Spleen (tissue), 7 donors: ENCODE data around the gene SLC22A1.

Source experiments
- POLR2A ChIP-seq, 3 donors: fragments of 450-650 bp; IDR thresholded peaks; one replicate each; pipeline ENCODE4 v1.5.1; 2017; ENCODE audit warnings: antibody characterized with exemption in 3 of 3, mild to moderate bottlenecking in 1 of 3
- TF ChIP-seq, protein P1 (sequence below), 11 experiments: fragments of 200-600 bp in 7 of 11; fragments of 450-650 bp in 4 of 11; sonication (generic) in 4 of 11; IDR thresholded peaks in 8 of 11; conservative IDR thresholded peaks in 3 of 11; 1 replicate in 7 of 11; 2 replicates in 4 of 11; pipeline versions ENCODE4 v1.4.0 to v1.8.0; 2016 to 2021; ENCODE audit warnings: antibody characterized with exemption in 11 of 11, inconsistent platforms in 4 of 11, mild to moderate bottlenecking in 1 of 11
- donor health status: DM: no; HTN: no; CAD: no; lungs with moderate emphysema.
- donor health status: DM: no; HTN: no; CAD: no.
- donor health status: DM: no; HTN: no; CAD: no.

DNA sequence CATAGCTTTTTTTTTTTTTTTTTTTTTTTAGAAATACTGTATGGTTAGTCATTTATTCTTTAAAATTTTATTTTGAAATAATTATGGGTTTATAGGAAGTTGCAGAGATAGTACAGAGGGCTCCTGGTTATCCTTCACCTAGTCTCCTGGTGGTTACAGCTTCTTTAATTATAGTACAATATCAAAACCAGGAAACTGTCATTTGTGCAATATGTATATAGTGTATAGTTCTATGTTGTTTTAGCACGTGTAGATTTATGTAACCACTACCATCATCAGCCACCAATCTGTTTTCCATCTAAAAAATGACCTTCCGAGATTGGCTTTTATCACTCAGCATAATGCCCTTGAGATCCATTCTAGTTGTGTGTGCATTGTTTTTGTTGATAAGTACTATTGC lies 82.3 kb downstream of the SLC22A1 start:
- TF ChIP-seq, protein P1, sequence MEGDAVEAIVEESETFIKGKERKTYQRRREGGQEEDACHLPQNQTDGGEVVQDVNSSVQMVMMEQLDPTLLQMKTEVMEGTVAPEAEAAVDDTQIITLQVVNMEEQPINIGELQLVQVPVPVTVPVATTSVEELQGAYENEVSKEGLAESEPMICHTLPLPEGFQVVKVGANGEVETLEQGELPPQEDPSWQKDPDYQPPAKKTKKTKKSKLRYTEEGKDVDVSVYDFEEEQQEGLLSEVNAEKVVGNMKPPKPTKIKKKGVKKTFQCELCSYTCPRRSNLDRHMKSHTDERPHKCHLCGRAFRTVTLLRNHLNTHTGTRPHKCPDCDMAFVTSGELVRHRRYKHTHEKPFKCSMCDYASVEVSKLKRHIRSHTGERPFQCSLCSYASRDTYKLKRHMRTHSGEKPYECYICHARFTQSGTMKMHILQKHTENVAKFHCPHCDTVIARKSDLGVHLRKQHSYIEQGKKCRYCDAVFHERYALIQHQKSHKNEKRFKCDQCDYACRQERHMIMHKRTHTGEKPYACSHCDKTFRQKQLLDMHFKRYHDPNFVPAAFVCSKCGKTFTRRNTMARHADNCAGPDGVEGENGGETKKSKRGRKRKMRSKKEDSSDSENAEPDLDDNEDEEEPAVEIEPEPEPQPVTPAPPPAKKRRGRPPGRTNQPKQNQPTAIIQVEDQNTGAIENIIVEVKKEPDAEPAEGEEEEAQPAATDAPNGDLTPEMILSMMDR (IDR thresholded peaks at IDR 0.05 in 8 of 11, conservative IDR thresholded peaks at IDR 0.05 in 3 of 11) = no peak
- no peak for TF ChIP-seq POLR2A (IDR thresholded peaks at IDR 0.05)
